Lung (tissue), 12 donors: ENCODE data around the gene ZNF850. TPM values are rescaled to one million over a fixed set of nuclear protein-coding genes. Genes with fewer than 3 reads are reported as not detected.
"Not testable (repeated sequence)": the region's sequence is repeated elsewhere in the genome, so short reads cannot be mapped to it uniquely, and the experiment has no call there.

Source experiments
- ATAC-seq: fragments of 200-7000 bp; cut with Tn5 transposase; one replicate; pipeline ENCODE4 v1.9.1; 2020; ENCODE audit warnings: moderate number of reproducible peaks; ENCODE audit not compliant: insufficient read depth, low FRiP score
- DNase-seq, 3 donors: peaks; one replicate each; pipeline ENCODE4 v3.0.0-alpha.2; 2013 to 2017
- H3K27ac ChIP-seq, 2 donors: one replicate each; pipeline ENCODE4 v1.5.1; 2013; ENCODE audit warnings: mild to moderate bottlenecking in 2 of 2, moderate library complexity in 2 of 2, control low read depth in 1 of 2, inconsistent platforms in 1 of 2, low read depth in 1 of 2, low read length in 1 of 2
- H3K27me3 ChIP-seq, 3 donors: one replicate each; pipeline ENCODE4 v1.5.1; 2013; ENCODE audit warnings: low read length in 2 of 3; ENCODE audit not compliant: control insufficient read depth in 3 of 3, insufficient read depth in 3 of 3
- H3K36me3 ChIP-seq, 4 donors: one replicate each; pipeline ENCODE4 v1.5.1; 2013; ENCODE audit warnings: low read length in 4 of 4, mild to moderate bottlenecking in 1 of 4, moderate library complexity in 1 of 4; ENCODE audit not compliant: control insufficient read depth in 4 of 4, insufficient read depth in 4 of 4
- H3K4me1 ChIP-seq, 5 donors: one replicate each; pipeline ENCODE4 v1.5.1; 2013; ENCODE audit warnings: low read length in 5 of 5, mild to moderate bottlenecking in 2 of 5, moderate library complexity in 1 of 5; ENCODE audit not compliant: control insufficient read depth in 5 of 5, insufficient read depth in 5 of 5
- H3K4me3 ChIP-seq: one replicate; pipeline ENCODE4 v1.5.1; 2013; ENCODE audit warnings: mild to moderate bottlenecking, control low read depth, moderate library complexity
- H3K9ac ChIP-seq, 2 donors: one replicate each; pipeline ENCODE4 v1.5.1; 2013; ENCODE audit warnings: low read length in 2 of 2, control low read depth in 1 of 2; ENCODE audit not compliant: insufficient read depth in 1 of 2
- H3K9me3 ChIP-seq, 4 donors: one replicate each; pipeline ENCODE4 v1.5.1; 2013; ENCODE audit warnings: low read length in 3 of 4, mild to moderate bottlenecking in 1 of 4, moderate library complexity in 1 of 4; ENCODE audit not compliant: control insufficient read depth in 4 of 4, insufficient read depth in 3 of 4
- WGBS, 2 donors: extraction: QIAGEN DNeasy Blood & Tissue Kit; methylation state at CpG; one replicate each; pipeline ENCODE4 v1.1.7; 2013; 5-methylcytosine and 5-hydroxymethylcytosine counted together
- polyA plus RNA-seq, 2 donors: library from polyadenylated mRNA; stranded (reverse); fragments of 200-250 nt; gene quantifications; one replicate each; pipeline ENCODE4 v1.2.1, GENCODE V29; 2013
- total RNA-seq, 2 donors: library from RNA; depleted of rRNA in 1 of 2; stranded (reverse); fragments of >200 nt in 1 of 2; gene quantifications; one replicate each; pipeline ENCODE4 v1.2.1, GENCODE V29; 2014 to 2021
- TF ChIP-seq, protein P1 (sequence below): IDR thresholded peaks from 2 replicates; pipeline ENCODE4 v1.5.1; 2012; ENCODE audit warnings: mild to moderate bottlenecking; ENCODE audit errors: control extremely low read depth, extremely low read depth
- donor health status: control.
- donor health status: control.
- donor health status: Bipolar disorder and iron deficiency.
- donor health status: healthy.
- donor health status: DM: yes; HTN: yes; CAD: no.

ZNF850 gene
- total and polyA plus RNA-seq, 4 donors: 0.31 to 4.9 (median 1.7) TPM

DNA sequence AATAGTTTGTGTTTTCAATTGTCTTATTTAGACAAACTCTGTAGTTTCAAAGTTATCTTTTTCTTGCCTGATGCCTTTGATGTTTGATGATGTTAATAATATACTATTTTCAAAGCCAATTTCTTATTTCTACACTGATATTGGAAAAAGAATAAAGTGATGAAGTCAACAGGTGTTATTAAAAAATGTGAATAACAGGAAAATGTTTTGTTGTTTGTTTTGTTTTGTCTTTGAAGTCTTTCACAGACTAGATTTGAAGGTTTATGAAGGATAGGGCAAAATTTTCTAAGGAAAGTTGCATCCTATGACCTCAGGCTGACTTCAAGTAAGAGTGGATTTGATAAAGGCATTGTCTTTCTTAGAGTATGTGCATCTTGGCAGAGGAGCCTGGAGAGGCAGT, 34.4 kb upstream of the ZNF850 start:
- peaks cover 5 to 46% (median 18%) of the 10 kb centered on the region in 4 donors for H3K9me3 ChIP-seq
- peaks cover 5 to 55% (median 28%) of the 10 kb centered on the region in 4 donors for H3K36me3 ChIP-seq
- no peak for DNase-seq
- H3K4me3 ChIP-seq: no peak overlapping the region
- H3K27ac ChIP-seq: no peak overlapping the region
- no peak overlapping the region for H3K9ac ChIP-seq
- ATAC-seq: no peak
- H3K4me1 ChIP-seq: no peaks in the 10 kb centered on the region
- no peaks in the 10 kb centered on the region for H3K27me3 ChIP-seq
- TF ChIP-seq, protein P1, sequence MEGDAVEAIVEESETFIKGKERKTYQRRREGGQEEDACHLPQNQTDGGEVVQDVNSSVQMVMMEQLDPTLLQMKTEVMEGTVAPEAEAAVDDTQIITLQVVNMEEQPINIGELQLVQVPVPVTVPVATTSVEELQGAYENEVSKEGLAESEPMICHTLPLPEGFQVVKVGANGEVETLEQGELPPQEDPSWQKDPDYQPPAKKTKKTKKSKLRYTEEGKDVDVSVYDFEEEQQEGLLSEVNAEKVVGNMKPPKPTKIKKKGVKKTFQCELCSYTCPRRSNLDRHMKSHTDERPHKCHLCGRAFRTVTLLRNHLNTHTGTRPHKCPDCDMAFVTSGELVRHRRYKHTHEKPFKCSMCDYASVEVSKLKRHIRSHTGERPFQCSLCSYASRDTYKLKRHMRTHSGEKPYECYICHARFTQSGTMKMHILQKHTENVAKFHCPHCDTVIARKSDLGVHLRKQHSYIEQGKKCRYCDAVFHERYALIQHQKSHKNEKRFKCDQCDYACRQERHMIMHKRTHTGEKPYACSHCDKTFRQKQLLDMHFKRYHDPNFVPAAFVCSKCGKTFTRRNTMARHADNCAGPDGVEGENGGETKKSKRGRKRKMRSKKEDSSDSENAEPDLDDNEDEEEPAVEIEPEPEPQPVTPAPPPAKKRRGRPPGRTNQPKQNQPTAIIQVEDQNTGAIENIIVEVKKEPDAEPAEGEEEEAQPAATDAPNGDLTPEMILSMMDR: no peak

DNA sequence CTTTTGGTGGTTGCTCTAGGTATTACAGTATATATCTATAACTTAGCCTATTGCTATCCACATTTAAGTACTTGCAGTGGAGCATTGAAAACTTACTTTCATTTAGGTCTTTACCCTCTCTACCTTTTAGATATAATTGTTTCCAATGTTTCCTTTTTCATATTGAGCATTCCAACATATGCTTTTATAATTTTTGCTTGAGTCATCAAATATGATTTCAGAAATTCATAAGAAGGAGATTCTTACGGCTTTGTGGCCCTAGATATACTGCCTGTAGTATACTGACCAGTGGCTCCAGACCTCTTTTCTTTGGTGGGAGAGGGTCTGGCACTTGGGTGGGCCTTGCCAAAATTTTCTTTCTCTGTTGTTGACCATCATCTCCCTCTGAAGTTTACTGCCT, 32.8 kb upstream of the ZNF850 start:
- DNase-seq (no peak), ATAC-seq (no peak)
- Histone ChIP-seq H3K4me3 (no peak overlapping the region), H3K9me3 (peaks cover 5 to 40% (median 18%) of the 10 kb centered on the region in 4 donors), H3K9ac (no peak overlapping the region), H3K36me3 (peaks cover 7 to 65% (median 32%) of the 10 kb centered on the region in 4 donors), H3K27ac (no peak overlapping the region), H3K27me3 (no peaks in the 10 kb centered on the region), H3K4me1 (no peaks in the 10 kb centered on the region)
- TF ChIP-seq, protein P1: no peak
- WGBS, 2 donors: 97% methylated on average over 1 of the region's 1 CpG

DNA sequence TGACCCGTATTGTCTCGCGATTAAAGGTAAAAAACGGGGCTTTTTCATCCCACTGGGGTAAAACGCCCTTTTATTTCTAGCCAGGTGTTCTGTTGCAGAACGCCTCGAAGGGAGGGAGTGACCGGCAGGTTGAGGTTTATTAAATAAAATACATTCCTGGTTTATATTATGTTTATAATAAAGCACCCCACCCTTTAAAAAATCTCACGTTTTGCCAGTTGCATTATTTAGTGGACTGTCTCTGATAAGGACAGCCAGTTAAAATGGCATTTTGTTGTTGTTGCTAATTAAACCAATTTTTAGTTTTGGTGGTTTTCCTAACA, 25.1 kb upstream of the ZNF850 start:
- no peak for ATAC-seq
- TF ChIP-seq, protein P1: no peak

DNA sequence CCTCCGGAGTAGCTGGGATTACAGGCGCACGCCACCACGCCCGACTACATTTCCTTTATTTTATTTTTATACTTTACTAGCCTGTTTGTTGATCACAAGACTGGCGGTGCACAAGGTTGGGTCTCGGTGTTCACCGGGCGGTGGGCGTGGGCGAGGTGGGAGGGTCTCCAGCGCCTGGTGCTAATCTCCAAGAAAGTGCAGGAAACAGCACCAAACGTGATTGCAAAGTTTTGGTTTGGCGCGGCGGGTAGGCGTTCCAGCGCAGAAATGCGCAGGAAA, 24.0 kb upstream of the ZNF850 start:
- H3K4me3 ChIP-seq: peak overlapping the region; percentile 99
- WGBS, 2 donors: 13 to 20% methylated on average over 19 of the region's 19 CpGs
- peak overlapping the region; percentile 63 to 87 for H3K9ac ChIP-seq
- ATAC-seq (no peak), DNase-seq (no peak)
- peaks cover 2 to 23% (median 15%) of the 10 kb centered on the region in 4 donors for H3K36me3 ChIP-seq
- H3K27me3 ChIP-seq: no peaks in the 10 kb centered on the region
- H3K4me1 ChIP-seq: peaks cover 0 to 6% (median 0%) of the 10 kb centered on the region in 5 donors
- H3K9me3 ChIP-seq: peaks cover 0 to 31% (median 15%) of the 10 kb centered on the region in 4 donors
- peak overlapping the region; percentile 70 to 83 for H3K27ac ChIP-seq
- TF ChIP-seq, protein P1: no peak

More for the DNA sequence above, 25.1 kb upstream of the ZNF850 start:
- Histone ChIP-seq H3K27ac (peak overlapping the region; percentile 71 to 91), H3K27me3 (no peaks in the 10 kb centered on the region), H3K36me3 (peaks cover 5 to 32% (median 20%) of the 10 kb centered on the region in 4 donors), H3K9ac (peak overlapping the region; percentile 78 to 84), H3K4me3 (peak overlapping the region; percentile 99), H3K4me1 (peaks cover 0 to 6% (median 0%) of the 10 kb centered on the region in 5 donors), H3K9me3 (peaks cover 0 to 28% (median 12%) of the 10 kb centered on the region in 4 donors)
- WGBS, 2 donors: 1% methylated on average over 9 of the region's 9 CpGs
- no peak for DNase-seq

DNA sequence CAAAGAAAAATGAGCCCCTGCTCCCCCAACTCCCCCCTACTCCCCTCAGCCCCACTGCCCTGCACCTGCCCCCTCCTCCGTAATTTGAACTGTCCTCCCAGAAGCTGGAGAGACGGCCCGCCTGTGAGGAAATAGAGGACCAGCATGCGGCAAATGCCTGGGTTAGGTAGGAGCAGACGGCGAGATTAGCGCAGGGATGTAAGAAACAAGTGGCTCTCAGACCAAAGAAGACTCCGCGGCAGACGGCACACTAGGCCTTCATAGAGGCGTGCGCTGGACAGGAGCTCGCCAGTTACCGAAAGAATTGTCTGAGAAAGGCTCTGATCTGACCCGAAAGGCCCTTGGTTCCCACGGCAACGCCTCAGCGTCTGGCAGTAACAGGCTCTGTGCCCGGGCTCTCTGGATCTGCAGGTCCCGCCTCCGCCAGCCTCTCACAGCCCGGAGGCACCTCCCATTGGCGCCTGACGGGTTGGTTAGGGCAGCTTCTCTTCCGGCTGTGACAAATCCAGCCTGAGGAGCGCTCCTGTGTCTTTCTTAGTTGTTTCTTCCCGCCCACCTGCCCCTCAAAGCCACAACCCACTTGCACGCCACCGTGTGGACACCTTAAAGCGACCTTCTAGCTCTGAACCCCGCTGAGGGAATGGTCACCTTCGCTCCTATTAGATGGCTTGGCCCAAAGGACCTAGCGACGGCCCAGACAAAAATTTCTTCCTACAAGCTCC, 19.0 kb upstream of the ZNF850 start:
- peaks cover 0 to 31% (median 10%) of the 10 kb centered on the region in 4 donors for H3K9me3 ChIP-seq
- WGBS, 2 donors: 7 to 9% methylated on average over 28 to 33 of the region's 34 CpGs
- not testable (repeated sequence) for H3K36me3 ChIP-seq, H3K27me3 ChIP-seq, H3K4me1 ChIP-seq, H3K27ac ChIP-seq, H3K4me3 ChIP-seq, H3K9ac ChIP-seq
- peak; percentile 66 for ATAC-seq
- DNase-seq: peak; percentile 28 to 39 (median 30)
